Measurements from ENCODE around the gene DOK6. TPM values are rescaled to one million over a fixed set of nuclear protein-coding genes. Genes with fewer than 3 reads are reported as not detected.

The DOK6 gene
- total and polyA plus RNA-seq, 2 experiments from 2014 or later = 0.29 to 0.42 TPM

DNA sequence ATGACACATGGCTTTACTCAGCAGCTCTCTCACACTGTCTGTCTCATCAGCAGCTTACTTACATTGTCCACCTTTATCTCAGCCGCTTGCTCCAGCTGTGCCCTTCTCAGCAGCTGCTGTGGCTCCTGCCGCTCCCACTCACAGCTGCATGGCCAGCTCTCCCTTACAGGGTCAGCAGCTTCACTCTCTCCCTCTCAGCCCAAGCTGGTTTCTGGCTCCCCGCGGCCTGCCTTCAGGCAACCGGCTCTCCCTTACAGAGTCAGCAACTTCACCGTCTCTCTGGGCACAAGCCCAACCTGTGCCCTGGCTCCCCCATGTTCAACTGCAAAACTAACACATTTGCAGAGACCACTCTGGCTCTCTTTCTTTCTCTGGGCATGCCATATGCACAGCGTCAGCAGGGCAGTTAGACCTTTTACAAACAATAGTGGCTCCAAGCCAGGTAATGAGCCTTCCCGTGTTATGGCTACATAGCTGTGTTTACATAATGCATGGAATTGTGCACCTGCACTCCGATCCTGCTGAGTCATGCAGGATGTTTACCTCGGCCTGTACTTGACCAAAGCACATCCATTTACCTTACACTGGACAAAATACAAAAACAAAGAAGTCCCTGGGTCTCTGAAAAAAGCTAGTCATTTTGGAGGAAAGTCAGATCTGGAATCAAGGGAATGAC, 167.3 kb downstream of the DOK6 start:
- H3K4me3 ChIP-seq = no peak overlapping the region
- H3F3A ChIP-seq (replicated peaks; ENCODE audit: low read depth) = no peaks in the 10 kb centered on the region
- TF ChIP-seq EZH2 (IDR thresholded peaks at IDR 0.05; ENCODE audit: low read depth, unreplicated experiment) (no peak), JUNB (IDR thresholded peaks at IDR 0.05; ENCODE audit: unreplicated experiment) (no peak), CREB1 (CRISPR knock-in tag; IDR thresholded peaks at IDR 0.05; ENCODE audit: low read depth) (no peak), EZH2phosphoT487 (IDR thresholded peaks at IDR 0.05; ENCODE audit: unreplicated experiment) (no peak), ZNF114 (CRISPR knock-in tag; IDR thresholded peaks at IDR 0.05) (no peak), POLR2AphosphoS5 (IDR thresholded peaks at IDR 0.05; ENCODE audit: low read depth) (no peak), NANOG (IDR thresholded peaks at IDR 0.05; ENCODE audit: borderline replicate concordance) (no peak), ZNF331 (CRISPR knock-in tag; IDR thresholded peaks at IDR 0.05; ENCODE audit: low read depth) (no peak), STAT1 (IDR thresholded peaks at IDR 0.05; ENCODE audit: unreplicated experiment) (no peak)
- TF ChIP-seq, protein P1, sequence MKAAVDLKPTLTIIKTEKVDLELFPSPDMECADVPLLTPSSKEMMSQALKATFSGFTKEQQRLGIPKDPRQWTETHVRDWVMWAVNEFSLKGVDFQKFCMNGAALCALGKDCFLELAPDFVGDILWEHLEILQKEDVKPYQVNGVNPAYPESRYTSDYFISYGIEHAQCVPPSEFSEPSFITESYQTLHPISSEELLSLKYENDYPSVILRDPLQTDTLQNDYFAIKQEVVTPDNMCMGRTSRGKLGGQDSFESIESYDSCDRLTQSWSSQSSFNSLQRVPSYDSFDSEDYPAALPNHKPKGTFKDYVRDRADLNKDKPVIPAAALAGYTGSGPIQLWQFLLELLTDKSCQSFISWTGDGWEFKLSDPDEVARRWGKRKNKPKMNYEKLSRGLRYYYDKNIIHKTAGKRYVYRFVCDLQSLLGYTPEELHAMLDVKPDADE (IDR thresholded peaks at IDR 0.05) = no peak
- TF ChIP-seq, protein P2, sequence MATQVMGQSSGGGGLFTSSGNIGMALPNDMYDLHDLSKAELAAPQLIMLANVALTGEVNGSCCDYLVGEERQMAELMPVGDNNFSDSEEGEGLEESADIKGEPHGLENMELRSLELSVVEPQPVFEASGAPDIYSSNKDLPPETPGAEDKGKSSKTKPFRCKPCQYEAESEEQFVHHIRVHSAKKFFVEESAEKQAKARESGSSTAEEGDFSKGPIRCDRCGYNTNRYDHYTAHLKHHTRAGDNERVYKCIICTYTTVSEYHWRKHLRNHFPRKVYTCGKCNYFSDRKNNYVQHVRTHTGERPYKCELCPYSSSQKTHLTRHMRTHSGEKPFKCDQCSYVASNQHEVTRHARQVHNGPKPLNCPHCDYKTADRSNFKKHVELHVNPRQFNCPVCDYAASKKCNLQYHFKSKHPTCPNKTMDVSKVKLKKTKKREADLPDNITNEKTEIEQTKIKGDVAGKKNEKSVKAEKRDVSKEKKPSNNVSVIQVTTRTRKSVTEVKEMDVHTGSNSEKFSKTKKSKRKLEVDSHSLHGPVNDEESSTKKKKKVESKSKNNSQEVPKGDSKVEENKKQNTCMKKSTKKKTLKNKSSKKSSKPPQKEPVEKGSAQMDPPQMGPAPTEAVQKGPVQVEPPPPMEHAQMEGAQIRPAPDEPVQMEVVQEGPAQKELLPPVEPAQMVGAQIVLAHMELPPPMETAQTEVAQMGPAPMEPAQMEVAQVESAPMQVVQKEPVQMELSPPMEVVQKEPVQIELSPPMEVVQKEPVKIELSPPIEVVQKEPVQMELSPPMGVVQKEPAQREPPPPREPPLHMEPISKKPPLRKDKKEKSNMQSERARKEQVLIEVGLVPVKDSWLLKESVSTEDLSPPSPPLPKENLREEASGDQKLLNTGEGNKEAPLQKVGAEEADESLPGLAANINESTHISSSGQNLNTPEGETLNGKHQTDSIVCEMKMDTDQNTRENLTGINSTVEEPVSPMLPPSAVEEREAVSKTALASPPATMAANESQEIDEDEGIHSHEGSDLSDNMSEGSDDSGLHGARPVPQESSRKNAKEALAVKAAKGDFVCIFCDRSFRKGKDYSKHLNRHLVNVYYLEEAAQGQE (IDR thresholded peaks at IDR 0.05; ENCODE audit: unreplicated experiment) = no peak
- TF ChIP-seq, protein P3, sequence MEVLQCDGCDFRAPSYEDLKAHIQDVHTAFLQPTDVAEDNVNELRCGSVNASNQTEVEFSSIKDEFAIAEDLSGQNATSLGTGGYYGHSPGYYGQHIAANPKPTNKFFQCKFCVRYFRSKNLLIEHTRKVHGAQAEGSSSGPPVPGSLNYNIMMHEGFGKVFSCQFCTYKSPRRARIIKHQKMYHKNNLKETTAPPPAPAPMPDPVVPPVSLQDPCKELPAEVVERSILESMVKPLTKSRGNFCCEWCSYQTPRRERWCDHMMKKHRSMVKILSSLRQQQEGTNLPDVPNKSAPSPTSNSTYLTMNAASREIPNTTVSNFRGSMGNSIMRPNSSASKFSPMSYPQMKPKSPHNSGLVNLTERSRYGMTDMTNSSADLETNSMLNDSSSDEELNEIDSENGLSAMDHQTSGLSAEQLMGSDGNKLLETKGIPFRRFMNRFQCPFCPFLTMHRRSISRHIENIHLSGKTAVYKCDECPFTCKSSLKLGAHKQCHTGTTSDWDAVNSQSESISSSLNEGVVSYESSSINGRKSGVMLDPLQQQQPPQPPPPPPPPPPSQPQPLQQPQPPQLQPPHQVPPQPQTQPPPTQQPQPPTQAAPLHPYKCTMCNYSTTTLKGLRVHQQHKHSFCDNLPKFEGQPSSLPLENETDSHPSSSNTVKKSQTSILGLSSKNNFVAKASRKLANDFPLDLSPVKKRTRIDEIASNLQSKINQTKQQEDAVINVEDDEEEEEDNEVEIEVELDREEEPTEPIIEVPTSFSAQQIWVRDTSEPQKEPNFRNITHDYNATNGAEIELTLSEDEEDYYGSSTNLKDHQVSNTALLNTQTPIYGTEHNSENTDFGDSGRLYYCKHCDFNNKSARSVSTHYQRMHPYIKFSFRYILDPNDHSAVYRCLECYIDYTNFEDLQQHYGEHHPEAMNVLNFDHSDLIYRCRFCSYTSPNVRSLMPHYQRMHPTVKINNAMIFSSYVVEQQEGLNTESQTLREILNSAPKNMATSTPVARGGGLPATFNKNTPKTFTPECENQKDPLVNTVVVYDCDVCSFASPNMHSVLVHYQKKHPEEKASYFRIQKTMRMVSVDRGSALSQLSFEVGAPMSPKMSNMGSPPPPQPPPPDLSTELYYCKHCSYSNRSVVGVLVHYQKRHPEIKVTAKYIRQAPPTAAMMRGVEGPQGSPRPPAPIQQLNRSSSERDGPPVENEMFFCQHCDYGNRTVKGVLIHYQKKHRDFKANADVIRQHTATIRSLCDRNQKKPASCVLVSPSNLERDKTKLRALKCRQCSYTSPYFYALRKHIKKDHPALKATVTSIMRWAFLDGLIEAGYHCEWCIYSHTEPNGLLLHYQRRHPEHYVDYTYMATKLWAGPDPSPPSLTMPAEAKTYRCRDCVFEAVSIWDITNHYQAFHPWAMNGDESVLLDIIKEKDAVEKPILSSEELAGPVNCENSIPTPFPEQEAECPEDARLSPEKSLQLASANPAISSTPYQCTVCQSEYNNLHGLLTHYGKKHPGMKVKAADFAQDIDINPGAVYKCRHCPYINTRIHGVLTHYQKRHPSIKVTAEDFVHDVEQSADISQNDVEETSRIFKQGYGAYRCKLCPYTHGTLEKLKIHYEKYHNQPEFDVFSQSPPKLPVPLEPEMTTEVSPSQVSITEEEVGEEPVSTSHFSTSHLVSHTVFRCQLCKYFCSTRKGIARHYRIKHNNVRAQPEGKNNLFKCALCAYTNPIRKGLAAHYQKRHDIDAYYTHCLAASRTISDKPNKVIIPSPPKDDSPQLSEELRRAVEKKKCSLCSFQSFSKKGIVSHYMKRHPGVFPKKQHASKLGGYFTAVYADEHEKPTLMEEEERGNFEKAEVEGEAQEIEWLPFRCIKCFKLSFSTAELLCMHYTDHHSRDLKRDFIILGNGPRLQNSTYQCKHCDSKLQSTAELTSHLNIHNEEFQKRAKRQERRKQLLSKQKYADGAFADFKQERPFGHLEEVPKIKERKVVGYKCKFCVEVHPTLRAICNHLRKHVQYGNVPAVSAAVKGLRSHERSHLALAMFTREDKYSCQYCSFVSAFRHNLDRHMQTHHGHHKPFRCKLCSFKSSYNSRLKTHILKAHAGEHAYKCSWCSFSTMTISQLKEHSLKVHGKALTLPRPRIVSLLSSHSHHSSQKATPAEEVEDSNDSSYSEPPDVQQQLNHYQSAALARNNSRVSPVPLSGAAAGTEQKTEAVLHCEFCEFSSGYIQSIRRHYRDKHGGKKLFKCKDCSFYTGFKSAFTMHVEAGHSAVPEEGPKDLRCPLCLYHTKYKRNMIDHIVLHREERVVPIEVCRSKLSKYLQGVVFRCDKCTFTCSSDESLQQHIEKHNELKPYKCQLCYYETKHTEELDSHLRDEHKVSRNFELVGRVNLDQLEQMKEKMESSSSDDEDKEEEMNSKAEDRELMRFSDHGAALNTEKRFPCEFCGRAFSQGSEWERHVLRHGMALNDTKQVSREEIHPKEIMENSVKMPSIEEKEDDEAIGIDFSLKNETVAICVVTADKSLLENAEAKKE (CRISPR knock-in tag; IDR thresholded peaks at IDR 0.05) = no peak
- TF ChIP-seq, protein P4, sequence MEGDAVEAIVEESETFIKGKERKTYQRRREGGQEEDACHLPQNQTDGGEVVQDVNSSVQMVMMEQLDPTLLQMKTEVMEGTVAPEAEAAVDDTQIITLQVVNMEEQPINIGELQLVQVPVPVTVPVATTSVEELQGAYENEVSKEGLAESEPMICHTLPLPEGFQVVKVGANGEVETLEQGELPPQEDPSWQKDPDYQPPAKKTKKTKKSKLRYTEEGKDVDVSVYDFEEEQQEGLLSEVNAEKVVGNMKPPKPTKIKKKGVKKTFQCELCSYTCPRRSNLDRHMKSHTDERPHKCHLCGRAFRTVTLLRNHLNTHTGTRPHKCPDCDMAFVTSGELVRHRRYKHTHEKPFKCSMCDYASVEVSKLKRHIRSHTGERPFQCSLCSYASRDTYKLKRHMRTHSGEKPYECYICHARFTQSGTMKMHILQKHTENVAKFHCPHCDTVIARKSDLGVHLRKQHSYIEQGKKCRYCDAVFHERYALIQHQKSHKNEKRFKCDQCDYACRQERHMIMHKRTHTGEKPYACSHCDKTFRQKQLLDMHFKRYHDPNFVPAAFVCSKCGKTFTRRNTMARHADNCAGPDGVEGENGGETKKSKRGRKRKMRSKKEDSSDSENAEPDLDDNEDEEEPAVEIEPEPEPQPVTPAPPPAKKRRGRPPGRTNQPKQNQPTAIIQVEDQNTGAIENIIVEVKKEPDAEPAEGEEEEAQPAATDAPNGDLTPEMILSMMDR (conservative IDR thresholded peaks at IDR 0.05; ENCODE audit: low read depth in 2 of 2) = no peak
- no peak for ATAC-seq
- peaks cover 23% of the 10 kb centered on the region for H3K36me3 Mint-ChIP-seq (ENCODE audit: low read depth)
- H3K4me1 Mint-ChIP-seq = no peaks in the 10 kb centered on the region
- 0 out of 2 replicates have a peak, but pooled peaks cover 3% of the 10 kb centered on the region for H3K36me3 ChIP-seq (ENCODE audit: insufficient read depth)
- DNase-seq (ENCODE audit: low spot score) = peak; percentile 59
- H3K27ac Mint-ChIP-seq = no peak overlapping the region
- H2AFZ ChIP-seq = no peak overlapping the region
- H4K20me1 ChIP-seq (replicated peaks; ENCODE audit: insufficient read depth) = no peaks in the 10 kb centered on the region
- no peak overlapping the region for H3K27ac ChIP-seq (ENCODE audit: low read depth)
- H3K9me3 Mint-ChIP-seq = peaks cover 30% of the 10 kb centered on the region
- H3K4me3 Mint-ChIP-seq = no peak overlapping the region
- no peaks in the 10 kb centered on the region for H3K27me3 ChIP-seq (ENCODE audit: insufficient read depth)
- 0 out of 2 replicates have a peak, but pooled peaks cover 4% of the 10 kb centered on the region for H3K9me2 ChIP-seq (ENCODE audit: insufficient read depth)
- no peaks in the 10 kb centered on the region for H3K79me2 ChIP-seq (replicated peaks; ENCODE audit: insufficient read depth)
- H3K4me1 ChIP-seq (ENCODE audit: insufficient read depth) = no peaks in the 10 kb centered on the region
- peaks cover 2% of the 10 kb centered on the region for H3K27me3 Mint-ChIP-seq (ENCODE audit: insufficient read depth, low read depth, poor library complexity)
- no peak overlapping the region for H3K4me2 ChIP-seq
